ENCODE measurements around the gene GNG2.
A peak's percentile ranks its signal among the peaks of the same experiment; 100 is the strongest.

GNG2 gene

DNA sequence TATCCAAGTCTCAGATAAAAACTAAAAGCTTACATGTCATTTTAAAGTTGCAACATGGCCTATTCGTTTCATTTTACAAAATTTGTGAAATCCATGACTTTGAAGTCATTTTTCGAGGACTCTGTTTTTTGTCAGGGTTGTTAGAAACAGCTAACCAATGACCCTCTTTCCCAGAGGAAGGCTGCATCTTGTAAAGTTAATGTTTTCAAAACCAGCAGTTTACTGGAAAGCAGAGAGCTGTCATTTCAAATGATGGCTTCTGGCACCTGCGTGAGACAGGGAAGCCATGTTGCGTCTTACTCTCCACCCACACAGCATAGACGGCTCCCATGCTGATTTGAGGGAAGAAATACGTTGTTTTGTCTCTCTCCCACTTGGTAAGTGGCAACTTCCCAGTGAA, 78.8 kb downstream of the GNG2 start:
- no peak for DNase-seq (ENCODE audit: low read depth, low spot score)

DNA sequence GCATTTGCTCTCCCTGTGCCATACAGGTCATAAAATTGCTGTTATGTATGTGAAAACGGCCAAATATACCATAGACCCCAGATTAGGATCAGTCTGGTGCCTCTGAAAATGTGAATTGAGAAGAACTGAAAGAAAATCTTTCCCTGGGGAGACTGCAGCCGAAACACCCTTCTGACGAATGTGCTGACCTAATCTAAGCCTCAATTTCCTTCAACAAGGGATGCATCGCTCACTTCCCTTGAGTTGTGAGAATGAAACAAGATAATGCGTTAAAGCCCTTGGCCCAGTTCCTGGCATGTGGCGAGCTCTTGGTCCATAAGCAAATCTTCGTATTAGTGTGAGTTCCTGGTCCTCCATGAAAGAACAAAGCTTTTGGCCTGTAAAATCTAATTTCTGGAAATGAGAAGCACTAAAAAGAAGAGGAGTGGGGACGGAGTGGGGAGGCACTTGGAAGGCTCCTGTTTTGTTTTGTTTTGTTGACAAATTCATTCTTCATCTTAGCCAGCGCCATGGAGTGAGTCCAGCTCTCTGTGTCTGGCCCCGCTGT, 79.4 kb downstream of the GNG2 start:
- DNase-seq (ENCODE audit: low read depth, low spot score), result peak; percentile 18

- no peak for DNase-seq (ENCODE audit: low read depth, low spot score)
These were observed 82.6 kb downstream of the GNG2 start for GRCh38 chr14:51942971-51943370.

DNA sequence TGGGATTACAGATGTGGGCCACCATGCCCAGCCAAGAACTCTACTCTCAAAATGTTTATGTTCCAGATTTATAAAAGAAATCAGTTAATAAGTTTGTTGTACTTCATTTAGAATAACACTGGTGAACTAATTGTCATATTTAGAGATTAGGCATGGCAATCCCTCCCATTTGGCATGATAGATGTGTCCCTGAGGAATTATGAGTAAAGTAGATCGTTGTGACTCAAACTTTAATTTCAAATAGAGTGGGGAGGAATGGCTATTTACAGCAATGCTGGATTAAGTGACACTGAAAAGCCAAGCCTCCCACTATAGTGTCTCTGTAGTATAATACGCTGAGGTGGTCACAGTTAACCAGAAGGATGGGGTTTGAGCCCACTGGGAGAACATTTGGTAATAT, 89.6 kb downstream of the GNG2 start:
- no peak for DNase-seq (ENCODE audit: low read depth, low spot score)

- no peak for DNase-seq (ENCODE audit: low read depth, low spot score)
These were observed 91.2 kb downstream of the GNG2 start for GRCh38 chr14:51951656-51952055.

DNA sequence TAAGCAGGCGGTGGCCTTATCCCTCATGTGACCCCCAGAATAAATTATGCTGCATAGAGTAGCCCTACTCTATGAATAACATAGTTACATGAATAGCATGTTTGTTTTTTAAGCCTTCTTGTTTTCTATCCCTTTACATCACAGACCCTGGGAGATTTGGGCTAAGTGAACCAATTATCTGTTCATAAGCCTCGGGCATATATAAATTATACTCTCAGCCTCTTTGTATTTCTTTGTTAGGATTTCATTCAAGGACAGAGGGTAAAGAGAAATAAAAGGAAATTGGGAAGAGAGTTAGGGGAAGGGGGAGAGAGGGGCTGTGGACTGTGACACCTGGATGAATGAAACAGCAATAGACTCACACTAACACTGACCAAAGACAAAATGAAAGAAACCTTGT, 93.6 kb downstream of the GNG2 start:
- no peak for DNase-seq (ENCODE audit: low read depth, low spot score)

DNA sequence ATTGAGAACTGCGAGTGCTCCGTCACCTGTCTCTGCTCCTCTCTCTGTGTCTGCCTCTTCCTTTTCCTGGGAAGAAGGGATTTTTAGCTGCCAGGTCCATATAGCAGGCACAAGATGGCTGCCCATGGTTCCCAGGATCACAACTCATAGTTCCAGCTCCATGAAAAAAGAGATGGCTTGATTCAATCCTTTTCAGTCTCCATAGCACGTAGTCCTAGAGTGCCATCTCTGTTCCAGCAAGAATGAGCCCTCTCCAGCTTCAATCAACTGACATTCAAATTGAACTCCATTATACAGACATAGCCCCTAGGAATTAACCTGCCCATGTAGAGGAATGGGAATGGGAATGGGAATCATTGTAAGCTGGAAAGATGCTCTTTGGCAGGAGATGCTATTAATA, 94.2 kb downstream of the GNG2 start:
- DNase-seq (ENCODE audit: low read depth, low spot score), result no peak

DNA sequence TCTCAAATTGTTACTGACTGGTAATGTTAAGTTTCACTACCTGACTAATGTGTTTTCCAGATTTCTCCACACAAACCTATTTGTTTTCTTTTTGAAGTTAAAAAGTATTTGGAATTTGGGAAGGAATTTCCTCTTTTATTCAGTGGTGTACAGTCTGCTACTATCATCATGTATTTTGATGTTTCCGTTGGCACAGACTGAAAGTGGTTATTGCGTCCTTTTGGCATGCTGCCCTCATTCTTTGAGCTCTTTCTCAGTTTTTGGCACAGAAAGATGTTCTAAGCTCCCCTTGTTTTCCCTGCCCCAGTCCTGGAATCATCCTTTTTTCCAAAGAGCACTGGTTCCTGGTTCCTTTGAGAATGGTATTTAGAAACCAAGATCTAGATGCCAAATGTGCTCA, 97.5 kb downstream of the GNG2 start:
- DNase-seq (ENCODE audit: low read depth, low spot score), result no peak

DNA sequence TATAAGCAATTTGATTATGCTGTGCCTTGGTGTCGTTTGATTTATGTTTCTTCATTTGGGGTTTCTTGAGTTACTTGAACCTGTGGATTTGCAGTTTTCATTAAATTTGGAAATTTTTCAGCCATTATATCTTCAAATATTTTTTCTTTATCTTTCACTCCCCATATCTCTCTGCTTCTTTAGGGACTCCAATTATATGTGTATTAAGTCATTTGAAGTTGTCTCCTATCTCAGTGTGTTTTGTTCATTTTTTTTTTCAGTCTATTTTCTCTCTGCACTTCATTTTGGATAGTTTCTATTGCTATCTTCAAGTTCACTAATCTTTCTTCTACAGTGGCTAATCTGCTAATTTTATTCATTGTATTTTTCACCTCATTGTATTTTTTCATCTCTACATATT, 99.5 kb downstream of the GNG2 start:
- DNase-seq (ENCODE audit: low read depth, low spot score), result no peak

DNA sequence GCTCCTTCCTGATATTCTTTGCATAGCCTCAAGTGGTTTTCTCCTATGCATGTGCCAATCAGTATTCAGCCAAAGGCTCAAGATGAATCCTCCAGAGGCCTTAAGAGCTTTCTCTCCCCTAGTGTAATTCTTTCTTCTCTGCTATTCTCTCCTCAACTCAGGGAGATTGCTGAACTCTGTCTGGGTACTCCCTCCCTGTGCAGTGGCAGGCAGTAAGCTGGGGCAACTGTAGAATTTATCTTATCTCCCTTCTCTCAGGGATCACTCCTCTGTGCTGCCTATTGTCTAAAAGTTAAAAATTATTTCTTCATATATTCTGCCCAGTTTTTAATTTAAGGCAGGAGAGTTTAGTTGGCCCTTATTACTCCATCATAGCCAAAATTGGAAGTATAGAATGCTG, 100.5 kb downstream of the GNG2 start:
- DNase-seq (ENCODE audit: low read depth, low spot score), result no peak

DNA sequence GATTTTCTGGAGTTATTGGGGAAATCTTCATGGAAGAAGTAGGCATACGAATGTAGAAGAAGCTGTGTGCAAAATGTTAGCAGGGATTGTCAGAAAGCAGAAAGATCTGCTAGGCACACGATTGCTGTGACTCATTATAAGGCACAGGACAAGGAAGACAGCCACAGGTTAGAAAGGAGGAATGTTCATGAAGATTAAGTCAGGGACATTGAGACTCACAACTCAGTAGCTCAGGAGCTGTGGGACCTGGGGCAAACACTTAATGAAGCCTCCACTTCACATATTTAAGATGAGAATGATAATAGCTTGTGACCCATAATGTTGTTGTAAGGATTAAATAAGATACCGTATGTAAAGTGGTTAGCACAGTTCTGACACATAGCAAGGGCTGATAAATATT, 102.3 kb downstream of the GNG2 start:
- no peak for DNase-seq (ENCODE audit: low read depth, low spot score)

- DNase-seq (ENCODE audit: low read depth, low spot score), result no peak
These were observed 102.9 kb downstream of the GNG2 start for GRCh38 chr14:51963286-51963685.

GRCh38 chr14:51967521-51967920, 107.1 kb downstream of the GNG2 start:
- no peak for DNase-seq (ENCODE audit: low read depth, low spot score)

DNA sequence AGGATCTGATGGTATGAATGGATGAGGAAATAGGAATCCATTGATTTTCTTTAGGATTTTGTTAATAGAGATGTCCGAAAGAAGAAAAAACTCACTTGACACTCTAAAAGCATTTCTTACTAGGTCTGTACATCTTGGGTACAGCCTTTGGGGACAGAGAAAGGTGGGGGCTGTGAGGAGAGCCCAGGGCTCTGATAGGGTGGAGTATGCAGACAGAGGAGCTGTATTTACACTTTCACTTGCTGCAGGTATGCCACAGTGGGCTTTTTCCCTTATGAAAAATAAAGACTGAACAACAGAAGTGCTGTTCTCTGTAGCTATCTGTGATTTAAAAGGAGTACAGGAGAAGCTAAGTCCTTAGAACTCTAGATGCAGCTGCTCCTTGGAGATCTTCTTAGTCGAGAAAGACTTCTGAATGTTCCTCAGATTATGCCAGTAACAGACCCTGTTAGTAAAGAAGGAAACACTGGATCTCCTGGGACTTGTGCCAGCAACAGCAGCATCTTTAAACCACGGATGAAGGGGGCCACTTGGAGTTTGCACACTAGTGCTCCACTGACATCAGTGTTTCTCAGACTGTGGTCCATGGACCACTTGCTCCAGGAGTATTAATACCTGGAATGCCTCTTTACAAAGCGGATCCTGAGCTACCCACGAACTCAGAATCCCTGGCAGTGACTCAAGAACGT, 109.6 kb downstream of the GNG2 start:
- DNase-seq (ENCODE audit: low read depth, low spot score), result no peak

DNA sequence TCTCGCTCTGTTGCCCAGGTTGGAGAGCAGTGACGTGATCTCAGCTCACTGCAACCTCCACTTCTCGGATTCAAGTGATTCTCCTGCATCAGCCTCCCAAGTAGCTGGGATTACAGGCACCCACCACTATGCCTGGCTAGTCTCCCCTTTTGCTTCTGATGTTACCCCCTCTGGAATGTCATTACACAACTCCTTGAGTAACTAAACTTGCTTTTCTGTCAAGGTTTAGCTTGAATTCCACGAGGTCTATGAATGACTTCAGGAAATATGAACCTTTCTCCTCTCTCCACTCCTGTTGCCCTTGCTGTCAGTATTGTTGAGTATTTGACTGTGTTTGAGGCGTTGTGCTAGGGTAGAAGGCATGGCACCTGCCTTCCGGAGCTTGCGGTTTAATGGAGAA, 112.2 kb downstream of the GNG2 start:
- no peak for DNase-seq (ENCODE audit: low read depth, low spot score)

DNA sequence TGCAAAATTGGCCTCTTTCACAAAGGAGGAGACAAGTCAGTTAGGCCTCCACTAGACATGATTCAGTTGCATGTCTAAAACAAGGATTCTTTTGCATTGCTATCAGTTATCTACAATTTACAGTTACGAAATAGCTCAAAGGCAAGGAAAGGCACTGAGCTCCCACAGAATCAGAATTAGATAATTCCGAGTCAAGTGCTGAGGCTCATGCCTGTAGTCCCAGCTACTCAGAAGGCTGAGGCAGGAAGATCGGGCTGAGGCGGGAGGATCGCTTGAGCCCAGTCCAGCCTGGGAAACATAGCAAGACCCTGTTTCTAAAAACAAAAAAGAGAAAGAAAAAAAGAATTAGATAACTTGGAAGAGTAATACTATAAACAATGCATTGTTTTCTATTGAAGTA, 116.7 kb downstream of the GNG2 start:
- DNase-seq (ENCODE audit: low read depth, low spot score), result no peak

- no peak for DNase-seq (ENCODE audit: low read depth, low spot score)
These were observed 118.3 kb downstream of the GNG2 start for GRCh38 chr14:51978681-51979085.

DNA sequence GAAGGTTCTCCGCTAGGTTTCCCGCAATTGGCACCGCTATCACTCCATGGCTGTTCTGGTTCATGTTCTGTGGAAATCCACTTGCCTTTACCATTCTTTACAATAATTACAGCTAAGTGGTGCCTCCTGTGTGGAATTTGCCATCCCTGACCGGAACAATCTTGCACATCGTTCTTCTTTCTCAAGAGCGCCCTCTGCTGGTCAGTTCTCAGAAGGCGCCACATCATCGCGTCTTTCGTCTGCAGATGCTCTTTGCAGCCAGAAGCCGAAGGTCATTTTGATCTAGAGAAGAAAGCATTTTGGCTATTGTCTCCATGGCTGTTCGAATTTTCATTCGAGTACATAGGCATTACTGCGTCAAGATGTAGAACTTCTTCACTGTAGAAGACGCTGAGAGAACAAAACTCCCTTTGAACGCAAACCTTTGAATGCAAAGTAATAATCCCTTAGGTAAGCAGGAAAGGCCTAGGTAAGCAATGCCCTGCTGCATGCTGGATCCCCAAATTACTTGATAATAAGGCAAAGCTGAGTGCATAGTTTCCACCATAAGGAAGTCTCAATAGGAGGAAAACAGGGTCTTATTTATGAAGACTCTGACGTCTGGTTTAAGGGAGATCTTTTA, 118.8 kb downstream of the GNG2 start:
- peak; percentile 87 for DNase-seq (ENCODE audit: low read depth, low spot score)

DNA sequence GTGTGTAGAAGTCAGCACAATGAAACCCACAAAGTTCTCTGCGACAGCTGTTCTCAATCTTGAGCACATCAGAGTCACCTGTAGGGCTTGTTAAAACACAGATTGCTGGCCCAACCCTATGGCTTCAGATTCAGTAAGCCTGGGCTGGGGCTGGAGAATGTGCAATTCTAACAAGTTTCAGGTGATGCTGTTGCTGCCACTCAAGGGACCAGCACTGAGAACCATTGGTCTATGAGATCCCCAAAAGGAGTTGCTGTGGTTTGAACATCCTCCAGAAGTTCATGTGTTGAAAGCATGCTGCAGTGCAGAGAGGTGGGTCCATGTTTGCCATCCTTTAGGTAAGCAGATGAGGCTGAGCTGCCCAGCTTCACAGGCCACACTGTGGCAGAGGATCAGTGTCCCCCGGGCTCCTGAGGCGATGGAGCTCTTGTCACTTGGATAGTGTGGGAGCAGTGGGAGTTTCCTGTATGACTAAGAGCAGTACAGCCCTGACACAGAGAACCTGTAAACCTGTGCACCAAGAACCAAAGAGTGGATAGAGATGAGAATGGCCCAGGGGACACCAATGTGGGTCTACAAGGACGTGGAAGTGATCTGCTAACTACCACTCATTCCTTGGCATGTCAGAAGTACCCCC, 120.9 kb downstream of the GNG2 start:
- no peak for DNase-seq (ENCODE audit: low read depth, low spot score)

- DNase-seq (ENCODE audit: low read depth, low spot score), result no peak
These were observed 127.8 kb downstream of the GNG2 start for GRCh38 chr14:51988221-51988620.

DNA sequence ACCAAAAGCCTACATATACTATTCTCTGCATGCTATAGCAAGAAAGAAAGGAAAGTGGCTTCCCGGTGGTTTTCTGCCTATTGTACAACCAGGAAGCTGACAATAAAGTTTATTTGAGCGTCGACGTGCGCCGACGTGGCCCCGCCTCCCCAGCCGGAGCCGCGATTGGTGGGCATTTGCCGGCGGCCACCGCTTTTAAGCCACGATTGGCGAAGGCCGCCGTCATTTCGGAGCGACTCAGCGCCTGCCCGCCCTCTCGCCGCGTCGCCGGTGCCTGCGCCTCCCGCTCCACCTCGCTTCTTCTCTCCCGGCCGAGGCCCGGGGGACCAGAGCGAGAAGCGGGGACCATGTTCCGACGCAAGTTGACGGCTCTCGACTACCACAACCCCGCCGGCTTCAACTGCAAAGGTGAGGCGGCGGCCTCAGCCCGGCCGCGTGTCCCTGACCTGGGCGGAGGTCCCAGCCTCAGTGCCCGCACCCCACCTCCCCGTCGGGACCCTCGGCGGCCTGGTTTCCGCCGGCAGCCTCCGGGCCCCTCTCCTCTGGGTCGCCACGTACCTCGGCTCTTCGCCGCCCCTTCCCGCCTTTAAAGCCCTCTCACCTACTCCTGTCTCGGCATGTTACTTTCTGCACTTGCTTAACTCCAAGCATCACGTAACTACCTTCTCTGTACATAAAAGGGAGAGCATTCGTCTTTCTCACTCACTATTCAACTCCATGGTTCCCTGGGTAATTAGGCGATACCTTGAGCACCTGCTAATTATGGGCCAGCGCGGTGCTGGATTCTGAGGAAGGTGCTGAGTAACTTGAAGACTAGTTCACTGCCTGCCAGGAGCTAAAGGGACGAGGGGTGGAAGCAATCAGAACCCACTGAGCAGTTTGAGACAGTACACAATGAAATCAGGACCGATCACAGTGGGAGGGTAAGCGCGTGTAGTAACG, 129.2 kb downstream of the GNG2 start, which contains the start of gene RTRAF:
Gene RTRAF (plus strand): TSS at position 254 of the 942 bp plus-strand sequence. CDS start 94 bp downstream, at position 348.
- peak; percentile 96 for DNase-seq (ENCODE audit: low read depth, low spot score)

DNA sequence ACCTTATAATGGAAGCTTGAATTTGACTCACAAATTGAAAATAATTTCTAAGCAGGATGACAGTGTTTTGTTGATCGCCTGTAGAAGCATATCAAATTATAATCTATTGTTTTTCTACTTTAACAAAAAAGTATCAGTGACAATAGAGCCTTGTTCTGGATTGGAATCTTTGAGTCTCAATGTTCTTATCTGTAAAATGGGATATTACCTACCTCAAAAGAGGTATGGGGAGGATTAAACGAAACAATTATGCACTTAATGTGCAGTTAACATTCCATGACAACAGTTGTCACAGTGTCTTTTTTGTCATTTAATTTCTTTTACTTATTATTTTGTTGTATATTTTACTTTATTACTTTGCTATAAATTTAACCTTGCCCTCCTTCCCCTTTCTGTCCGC, 130.1 kb downstream of the GNG2 start:
- no peak for DNase-seq (ENCODE audit: low read depth, low spot score)

All from ELF-1 (cell line).